Left renal pelvis (tissue), 4 donors: ENCODE results near the gene CNNM1. TPM values are rescaled to one million over a fixed set of nuclear protein-coding genes. Genes with fewer than 3 reads are reported as not detected.

Experiments
- DNase-seq, 4 donors: peaks; one replicate each; pipeline ENCODE4 v3.0.0-alpha.2; 2013; ENCODE audit warnings: low read depth in 4 of 4, low spot score in 3 of 4
- polyA plus RNA-seq, 4 donors: library from polyadenylated mRNA; unstranded; fragments of 120-200 nt; gene quantifications; one replicate each; pipeline ENCODE4 v1.2.1, GENCODE V29; 2013; ENCODE audit not compliant: insufficient read length in 4 of 4

The CNNM1 gene
- polyA plus RNA-seq, 4 donors, result 0.55 to 2.3 (median 1.7) TPM

GRCh38 chr10:99410146-99410545 is 81.0 kb downstream of the CNNM1 start:
- no peak for DNase-seq

- DNase-seq, result no peak
Observed at GRCh38 chr10:99410876-99411275, 81.7 kb downstream of the CNNM1 start.

- DNase-seq, result no peak
Observed at GRCh38 chr10:99411546-99411945, 82.4 kb downstream of the CNNM1 start.

GRCh38 chr10:99412099-99412498 is 82.9 kb downstream of the CNNM1 start:
- DNase-seq, result no peak

- DNase-seq, result no peak
Observed at GRCh38 chr10:99418910-99419624, 89.9 kb downstream of the CNNM1 start.

GRCh38 chr10:99419688-99420087 is 90.5 kb downstream of the CNNM1 start:
- DNase-seq, result no peak

- DNase-seq, result no peak
Observed at GRCh38 chr10:99421233-99421739, 92.1 kb downstream of the CNNM1 start.

GRCh38 chr10:99422529-99423096 is 93.5 kb downstream of the CNNM1 start:
- no peak for DNase-seq

GRCh38 chr10:99424656-99425055 is 95.5 kb downstream of the CNNM1 start:
- no peak for DNase-seq

- no peak for DNase-seq
Observed at GRCh38 chr10:99425204-99425603, 96.0 kb downstream of the CNNM1 start.

GRCh38 chr10:99426689-99427088 is 97.5 kb downstream of the CNNM1 start:
- DNase-seq, result no peak

GRCh38 chr10:99427566-99428190 is 98.5 kb downstream of the CNNM1 start:
- no peak for DNase-seq

GRCh38 chr10:99429517-99430095 is 100.5 kb downstream of the CNNM1 start:
- no peak for DNase-seq

- no peak for DNase-seq
Observed at GRCh38 chr10:99430116-99430450, 100.9 kb downstream of the CNNM1 start.

- peak; percentile 94 to 98 (median 97) for DNase-seq
Observed at GRCh38 chr10:99430451-99431189, 101.5 kb downstream of the CNNM1 start, which contains the start of gene GOT1. GOT1 (minus strand) TSS chr10:99430624; CDS start chr10:99430565, 59 bp downstream.

GRCh38 chr10:99431190-99431760 is 102.1 kb downstream of the CNNM1 start:
- no peak for DNase-seq

GRCh38 chr10:99432047-99432446 is 102.9 kb downstream of the CNNM1 start:
- no peak for DNase-seq

- no peak for DNase-seq
Observed at GRCh38 chr10:99432881-99433280, 103.7 kb downstream of the CNNM1 start.

GRCh38 chr10:99433378-99434020 is 104.3 kb downstream of the CNNM1 start:
- no peak for DNase-seq
